NT2/D1 (cell line): ENCODE results near the gene TMEM126B.

Experiments used
- DNase-seq: peaks from one replicate; pipeline ENCODE4 v3.0.0-alpha.2; 2011; ENCODE audit warnings: low read depth, low spot score
- H3K27me3 ChIP-seq: 2 replicates; pipeline ENCODE4 v1.6.0; 2011; ENCODE audit warnings: mild to moderate bottlenecking; ENCODE audit not compliant: insufficient read length, insufficient read depth
- H3K36me3 ChIP-seq: 2 replicates; pipeline ENCODE4 v1.6.1; 2011; ENCODE audit warnings: mild to moderate bottlenecking, low read length, mixed read lengths; ENCODE audit not compliant: insufficient read depth, insufficient read length
- H3K4me1 ChIP-seq: 2 replicates; pipeline ENCODE4 v1.5.1; 2011; ENCODE audit not compliant: insufficient read depth, insufficient read length
- H3K4me3 ChIP-seq: 2 replicates; pipeline ENCODE4 v1.5.1; 2011; ENCODE audit warnings: low read depth; ENCODE audit not compliant: insufficient read length
- H3K9ac ChIP-seq: 2 replicates; pipeline ENCODE4 v1.6.0; 2011; ENCODE audit warnings: low read depth; ENCODE audit not compliant: insufficient read length
- H3K9me3 ChIP-seq: 2 replicates; pipeline ENCODE4 v1.5.1; 2011; ENCODE audit warnings: mild to moderate bottlenecking, low read length; ENCODE audit not compliant: insufficient read depth
- SUZ12 ChIP-seq: IDR thresholded peaks from 2 replicates; pipeline ENCODE4 v1.6.1; 2011; ENCODE audit not compliant: insufficient read length, insufficient read depth; ENCODE audit errors: extremely low read depth
- YY1 ChIP-seq: IDR thresholded peaks from 2 replicates; pipeline ENCODE4 v1.6.1; 2011; ENCODE audit not compliant: insufficient read length, insufficient read depth
- ZNF274 ChIP-seq: IDR thresholded peaks from 2 replicates; pipeline ENCODE4 v1.6.1; 2011; ENCODE audit warnings: mild to moderate bottlenecking, low read depth, low read length

Gene TMEM126B

DNA sequence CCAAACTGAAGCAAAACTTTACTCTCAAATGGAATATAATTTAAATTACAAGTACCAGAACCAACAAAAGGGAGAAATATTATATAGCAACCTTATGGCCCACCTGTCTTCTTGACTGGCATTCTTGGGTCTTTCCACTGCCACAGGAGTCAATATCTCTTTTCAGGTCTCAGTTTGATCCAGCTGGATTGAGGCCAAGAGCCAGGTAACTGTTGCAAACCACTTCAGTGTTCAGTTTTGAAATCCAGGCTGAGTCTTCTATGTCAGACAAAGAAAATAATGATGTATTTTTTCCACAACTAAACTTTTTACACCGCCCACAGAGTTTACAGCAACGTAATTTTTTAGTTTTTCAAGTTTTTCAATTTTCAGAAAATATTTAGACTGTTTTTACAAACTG lies 1.9 kb upstream of the TMEM126B start:
- no peaks in the 10 kb centered on the region for H3K27me3 ChIP-seq
- H3K4me1 ChIP-seq: no peaks in the 10 kb centered on the region
- DNase-seq: no peak
- TF ChIP-seq YY1 (no peak), ZNF274 (no peak)
- H3K9ac ChIP-seq: no peak overlapping the region
- no peaks in the 10 kb centered on the region for H3K9me3 ChIP-seq
- H3K4me3 ChIP-seq: no peak overlapping the region
- H3K36me3 ChIP-seq: peaks cover 16% of the 10 kb centered on the region

DNA sequence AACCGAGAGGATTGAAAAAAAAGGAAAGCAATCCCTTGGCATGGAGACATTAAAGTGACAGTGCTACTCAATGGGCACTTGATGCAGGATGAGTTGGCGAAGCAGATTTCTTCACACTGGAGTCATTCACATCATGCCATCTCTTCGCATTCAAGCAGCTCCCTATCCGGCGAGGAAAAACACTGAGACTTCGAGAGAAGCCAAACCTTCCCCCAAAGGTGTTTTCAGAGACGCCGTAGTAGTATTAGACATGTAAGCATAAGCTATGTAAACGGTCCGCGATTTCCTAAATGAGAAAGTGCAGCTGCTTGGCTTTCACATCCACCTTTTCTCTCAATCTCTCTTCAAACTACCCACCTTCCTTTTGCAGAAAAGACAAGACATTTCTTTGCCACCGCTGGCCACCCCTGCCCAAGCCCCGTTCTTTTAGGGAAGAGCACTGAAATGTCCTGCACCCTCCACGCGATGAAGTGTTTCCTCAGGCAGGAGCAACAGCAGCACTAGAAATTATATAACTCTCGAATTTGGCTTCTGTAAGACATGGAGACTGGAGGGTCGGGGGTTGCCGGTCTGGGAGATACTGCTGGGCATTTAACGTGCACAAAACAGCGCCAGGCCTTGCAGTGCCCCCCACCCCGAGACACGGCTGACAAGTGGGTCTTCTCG lies 928 bp upstream of the TMEM126B start, which contains the start of gene DLG2:
TSS of gene DLG2 (minus strand) at position 13 of the 666 bp plus-strand sequence.
- H3K9ac ChIP-seq: peak within 1 kb of the TSS; percentile 91
- peak within 1 kb of the TSS; percentile 78 for H3K4me3 ChIP-seq
- no peaks in the 10 kb centered on the region for H3K4me1 ChIP-seq
- TF ChIP-seq YY1: no peak
- no peak for TF ChIP-seq ZNF274
- no peak for TF ChIP-seq SUZ12
- no peaks in the 10 kb centered on the region for H3K27me3 ChIP-seq
- H3K9me3 ChIP-seq: no peaks in the 10 kb centered on the region
- peaks cover 25% of the 10 kb centered on the region for H3K36me3 ChIP-seq
- no peak for DNase-seq

DNA sequence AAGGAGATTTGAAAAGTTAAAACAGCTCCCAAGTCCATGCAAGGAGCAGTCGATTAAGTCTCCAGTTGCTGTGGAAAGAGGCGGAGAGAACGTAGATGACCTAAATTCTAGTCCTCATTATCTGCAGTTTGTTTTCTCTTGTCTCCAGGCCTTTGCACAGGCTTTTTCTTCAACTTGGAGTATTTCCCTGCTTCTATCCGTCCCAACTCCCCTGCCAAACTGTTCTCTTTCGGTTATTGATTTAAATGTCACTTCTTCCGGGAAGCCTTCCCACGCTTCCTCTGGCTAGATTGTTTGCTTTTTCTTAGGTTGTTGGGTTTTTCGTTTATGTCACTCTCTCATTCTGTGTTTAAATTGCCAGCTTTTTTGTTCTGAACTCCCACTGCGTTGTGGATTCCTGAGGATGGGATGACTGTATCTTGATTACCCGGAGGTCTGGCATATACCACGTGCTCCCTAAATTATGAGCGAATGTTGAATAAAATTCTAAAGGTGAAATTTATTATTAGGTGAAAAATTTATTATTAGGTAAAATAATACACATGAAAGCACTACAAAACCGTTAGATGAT lies 463 bp downstream of the TMEM126B start:
- Histone ChIP-seq H3K27me3 (no peaks in the 10 kb centered on the region), H3K4me3 (peak overlapping the region; percentile 87), H3K36me3 (peaks cover 25% of the 10 kb centered on the region), H3K9ac (peak overlapping the region; percentile 62), H3K4me1 (no peaks in the 10 kb centered on the region), H3K9me3 (no peaks in the 10 kb centered on the region)
- DNase-seq: no peak
- TF ChIP-seq ZNF274 (no peak), SUZ12 (no peak), YY1 (no peak)

DNA sequence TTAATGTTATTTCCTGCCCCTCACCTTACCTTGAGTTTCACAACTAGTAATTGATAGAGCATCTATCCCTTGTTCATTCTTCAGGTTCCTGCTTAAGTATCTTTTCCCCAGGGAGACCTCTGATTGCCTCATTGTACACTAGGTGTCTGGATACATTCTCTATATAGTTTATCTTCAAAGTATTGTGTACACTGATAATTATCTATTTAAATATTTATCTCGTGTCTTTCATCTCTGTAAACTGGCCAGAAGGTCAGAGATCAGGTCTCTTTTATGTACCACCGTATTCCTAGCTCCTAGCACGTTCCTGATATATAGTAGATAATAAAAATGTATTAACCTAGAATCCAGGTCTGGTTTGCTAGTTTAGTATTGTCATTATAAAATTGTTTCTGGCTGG lies 6.4 kb downstream of the TMEM126B start:
- H3K27me3 ChIP-seq: no peaks in the 10 kb centered on the region
- TF ChIP-seq SUZ12: no peak
- no peak for TF ChIP-seq YY1
- no peak for TF ChIP-seq ZNF274
- no peak overlapping the region for H3K4me3 ChIP-seq
- DNase-seq: no peak
- no peaks in the 10 kb centered on the region for H3K4me1 ChIP-seq
- peaks cover 51% of the 10 kb centered on the region for H3K36me3 ChIP-seq
- H3K9ac ChIP-seq: no peak overlapping the region
- H3K9me3 ChIP-seq: no peaks in the 10 kb centered on the region

DNA sequence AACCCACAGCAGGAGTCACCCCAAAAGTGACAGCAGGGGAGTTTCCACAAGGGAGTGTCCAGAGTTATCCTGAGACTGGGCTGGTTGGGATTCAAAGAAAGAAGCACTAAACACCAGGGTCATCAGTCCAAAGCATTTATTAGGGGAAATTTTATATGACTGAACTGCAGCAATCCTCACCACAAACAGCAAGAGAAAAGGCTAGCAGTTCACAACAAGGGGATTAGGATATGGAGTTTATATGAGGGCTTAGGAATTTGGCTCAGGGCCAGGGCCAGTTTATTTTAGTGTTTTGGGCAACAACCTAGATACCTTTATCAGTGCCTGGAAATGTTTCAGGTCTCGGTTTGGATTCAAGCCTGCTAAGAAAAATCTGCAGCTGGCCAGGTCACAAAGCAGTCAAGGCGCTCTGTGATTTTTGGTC lies 14.8 kb downstream of the TMEM126B start:
- TF ChIP-seq ZNF274: no peak
- TF ChIP-seq SUZ12: no peak
- no peak for TF ChIP-seq YY1
- DNase-seq: no peak

DNA sequence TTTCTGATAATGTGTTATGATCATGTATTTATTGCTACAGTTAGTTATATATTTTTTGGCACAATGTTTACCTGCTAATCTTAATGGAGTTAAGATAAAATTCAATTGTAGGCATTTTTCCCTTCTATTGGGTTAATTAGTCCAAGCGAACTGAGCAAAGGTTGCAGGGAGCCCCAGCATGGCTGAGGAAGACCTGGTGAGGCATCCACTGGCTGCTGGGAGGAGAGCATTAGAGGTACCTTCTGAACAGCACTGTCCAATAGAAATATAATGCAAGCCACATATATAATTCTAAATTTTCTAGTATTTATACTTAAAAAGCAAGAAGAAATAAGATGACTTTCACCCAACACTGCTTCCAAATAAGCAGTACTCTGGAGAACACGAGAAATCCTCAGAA lies 18.7 kb downstream of the TMEM126B start:
- Histone ChIP-seq H3K4me3 (peak overlapping the region; percentile 75), H3K9me3 (no peaks in the 10 kb centered on the region), H3K9ac (peak overlapping the region; percentile 76), H3K4me1 (no peaks in the 10 kb centered on the region), H3K27me3 (no peaks in the 10 kb centered on the region), H3K36me3 (peaks cover 2% of the 10 kb centered on the region)
- DNase-seq: no peak
- TF ChIP-seq ZNF274 (no peak), SUZ12 (no peak)

More for the DNA sequence above, 14.8 kb downstream of the TMEM126B start:
- Histone ChIP-seq H3K4me3 (no peak overlapping the region), H3K27me3 (no peaks in the 10 kb centered on the region), H3K9ac (no peak overlapping the region), H3K4me1 (no peaks in the 10 kb centered on the region), H3K9me3 (no peaks in the 10 kb centered on the region), H3K36me3 (peaks cover under 1% of the 10 kb centered on the region)

DNA sequence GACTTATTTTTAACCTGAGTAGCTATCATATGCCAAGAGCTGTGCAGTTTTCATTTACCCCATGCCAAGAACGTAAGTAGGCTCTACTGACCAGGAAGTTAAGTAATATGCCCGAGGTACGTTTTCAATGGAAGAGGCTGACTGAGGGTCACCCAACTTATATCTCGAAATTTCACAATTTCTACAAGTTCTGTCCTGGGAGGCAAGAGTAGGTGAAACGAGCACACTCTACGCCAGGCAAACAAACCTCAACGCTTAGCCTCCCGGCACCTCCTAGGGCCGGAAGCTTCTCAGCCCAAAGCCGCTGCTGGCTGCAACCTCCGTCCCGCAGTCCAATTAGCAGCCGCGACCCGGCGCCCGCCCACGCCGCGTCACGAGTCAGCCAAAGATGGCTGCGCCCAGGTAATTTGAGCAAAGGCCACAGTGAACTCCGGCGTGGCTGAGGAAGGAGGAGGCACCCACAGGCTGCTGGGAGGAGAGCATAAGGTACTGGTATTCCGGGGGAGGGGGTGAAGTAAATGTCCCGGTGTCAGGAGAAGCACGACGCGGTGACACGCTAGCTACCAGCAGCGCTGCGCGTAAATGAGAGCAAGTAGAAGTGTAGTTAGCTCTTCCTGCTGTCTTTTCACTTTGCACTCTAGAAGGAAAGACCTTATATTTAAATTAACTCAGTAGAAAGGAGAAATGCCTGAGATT lies 19.4 kb downstream of the TMEM126B start, which contains the start of gene TMEM126A:
TSS of gene TMEM126A (plus strand) at position 364 of the 696 bp plus-strand sequence. CDS start 2,289 bp downstream, outside the sequence.
- Histone ChIP-seq H3K9me3 (no peaks in the 10 kb centered on the region), H3K4me1 (no peaks in the 10 kb centered on the region), H3K4me3 (peak within 1 kb of the TSS; percentile 75), H3K27me3 (no peaks in the 10 kb centered on the region), H3K9ac (peak within 1 kb of the TSS; percentile 81), H3K36me3 (peaks cover 2% of the 10 kb centered on the region)
- TF ChIP-seq SUZ12 (no peak), YY1 (peak; percentile 83), ZNF274 (no peak)
- DNase-seq: peak; percentile 86
